HL-60/S4 (cell line): ENCODE measurements around the gene FAM227B.
"Not testable (repeated sequence)": the region's sequence is repeated elsewhere in the genome, so short reads cannot be mapped to it uniquely, and the experiment has no call there.

Experiments
- in situ Hi-C: fragments of 300-500 bp; cut with MboI; formaldehyde crosslinking; loops from 2 replicates; pipeline ENCODE4 v1.14.3; 2022; ENCODE audit warnings: low sequenced_read_pairs

FAM227B gene

GRCh38 chr15:49501586-49501985 is 119.0 kb downstream of the FAM227B start:
- in situ Hi-C loops, result no loop called here

DNA sequence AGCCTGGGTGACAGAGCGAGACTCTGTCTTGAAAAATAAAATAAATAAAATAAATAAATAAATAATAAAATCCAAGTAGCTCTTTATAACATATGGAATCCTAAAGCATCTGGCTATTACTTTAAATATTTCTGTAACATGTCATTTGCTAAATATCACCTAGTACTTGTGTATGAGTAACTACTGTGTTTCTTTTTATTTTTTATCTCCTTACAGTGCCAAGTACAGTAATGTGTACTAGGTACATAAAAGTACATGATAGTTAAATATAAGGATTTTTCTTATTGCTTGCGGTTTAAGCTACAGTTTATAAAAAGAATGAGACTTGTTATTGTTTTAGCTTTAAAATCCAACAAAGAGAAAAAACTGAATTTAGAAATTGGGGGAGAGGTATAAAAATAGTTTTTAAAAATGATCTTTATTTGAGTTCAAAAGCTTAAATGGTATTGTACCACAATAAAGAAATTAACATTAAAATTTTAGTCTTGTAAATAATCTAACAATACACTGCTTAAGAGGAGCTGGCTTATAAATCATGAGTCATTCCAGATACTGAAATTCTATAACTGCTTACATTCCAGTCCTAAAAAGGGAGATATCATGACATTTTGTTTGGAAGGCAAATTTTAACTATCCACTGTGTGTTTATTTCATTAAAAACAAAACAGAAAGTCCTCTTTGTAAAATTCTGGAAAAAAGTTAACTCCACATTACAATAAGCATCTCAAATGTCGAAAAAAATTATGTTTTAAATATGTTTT is 124.4 kb downstream of the FAM227B start:
- in situ Hi-C loops, result no loop called here

DNA sequence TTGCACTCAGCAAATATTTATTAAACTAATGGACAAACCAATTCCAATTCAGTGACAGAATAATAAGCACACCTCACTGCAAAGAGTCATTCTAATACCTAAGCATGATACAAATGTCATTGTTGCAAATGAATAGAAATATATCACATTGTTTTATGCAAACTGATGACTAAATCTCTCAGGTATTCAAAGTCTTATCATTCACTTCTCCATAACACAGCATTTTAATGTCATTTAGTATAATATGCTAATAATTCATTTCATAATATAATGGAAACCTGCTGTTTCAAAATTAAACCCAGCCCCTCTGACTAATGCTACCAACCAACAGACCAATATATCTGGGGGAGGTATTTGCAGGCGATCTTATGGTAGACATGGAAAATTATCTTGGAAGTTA is 125.8 kb downstream of the FAM227B start:
- in situ Hi-C loops, result no loop called here

DNA sequence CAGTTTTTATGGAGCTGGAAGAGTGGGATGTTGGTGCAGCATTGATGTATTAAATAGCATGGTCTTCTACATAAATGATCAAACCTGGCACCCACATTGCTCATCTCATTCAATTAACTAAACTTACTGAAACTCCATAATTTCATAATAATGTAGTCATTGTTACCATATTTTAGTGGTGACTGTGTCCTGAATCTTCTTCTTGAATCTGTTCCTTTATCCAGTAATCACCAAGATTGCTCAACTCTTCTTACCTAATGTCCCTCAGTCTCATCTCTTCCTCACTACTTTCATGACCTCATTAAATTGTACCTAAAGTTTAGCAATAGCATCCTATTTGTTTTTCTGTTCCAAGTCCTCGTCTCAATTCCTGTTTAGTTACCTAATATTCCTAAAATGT is 127.8 kb downstream of the FAM227B start:
- in situ Hi-C loops, result no loop called here

GRCh38 chr15:49492151-49492550 is 128.5 kb downstream of the FAM227B start:
- in situ Hi-C loops, result no loop called here

- in situ Hi-C loops, result no loop called here
These were observed 129.7 kb downstream of the FAM227B start for GRCh38 chr15:49490966-49491365.

GRCh38 chr15:49485401-49485800 is 135.2 kb downstream of the FAM227B start:
- in situ Hi-C loops, result not testable (repeated sequence)

- in situ Hi-C loops, result not testable (repeated sequence)
These were observed 141.6 kb downstream of the FAM227B start for GRCh38 chr15:49478982-49479381.

DNA sequence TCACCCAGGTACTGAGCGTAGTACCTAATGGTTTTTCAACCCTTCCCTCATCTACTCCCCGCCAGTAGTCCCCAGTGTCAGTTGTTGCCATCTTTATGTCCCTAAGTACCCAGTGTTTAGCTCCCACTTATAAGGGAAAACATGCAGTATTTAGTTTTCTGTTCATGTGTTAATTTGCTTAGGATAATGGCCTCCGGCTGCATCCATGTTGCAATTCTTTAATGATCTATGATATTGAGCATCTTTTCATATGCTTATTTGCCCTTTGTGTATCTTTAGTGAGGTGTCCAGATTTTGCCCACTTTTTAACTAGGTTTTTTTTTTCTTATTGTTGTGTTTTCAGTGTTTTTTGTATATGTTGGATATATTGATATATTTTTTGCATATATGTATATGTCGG is 142.6 kb downstream of the FAM227B start:
- in situ Hi-C loops, result not testable (repeated sequence)

- in situ Hi-C loops, result no loop called here
These were observed 147.6 kb downstream of the FAM227B start for GRCh38 chr15:49473031-49473430.

- in situ Hi-C loops, result no loop called here
These were observed 148.3 kb downstream of the FAM227B start for GRCh38 chr15:49472338-49472737.

- in situ Hi-C loops, result no loop called here
These were observed 148.9 kb downstream of the FAM227B start for GRCh38 chr15:49471733-49472132.

- in situ Hi-C loops, result not testable (repeated sequence)
These were observed 149.4 kb downstream of the FAM227B start for GRCh38 chr15:49471248-49471647.

DNA sequence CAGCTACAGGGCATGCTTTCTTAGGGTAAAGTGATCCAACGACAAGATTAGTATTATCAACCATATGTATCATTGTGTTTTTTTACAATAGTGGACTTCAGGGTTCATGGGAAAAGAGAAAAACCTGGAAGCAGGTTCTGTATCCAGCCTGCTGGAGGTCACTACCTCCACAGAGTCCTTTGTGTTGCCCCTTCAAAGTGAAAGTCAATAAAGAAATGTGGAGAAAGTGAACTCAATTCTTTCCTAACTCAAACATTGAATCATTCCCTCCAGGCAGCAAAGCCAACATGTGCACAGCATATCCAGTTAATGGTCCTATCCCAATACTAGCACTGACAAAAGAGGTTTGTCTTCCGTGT is 152.2 kb downstream of the FAM227B start:
- in situ Hi-C loops, result no loop called here

DNA sequence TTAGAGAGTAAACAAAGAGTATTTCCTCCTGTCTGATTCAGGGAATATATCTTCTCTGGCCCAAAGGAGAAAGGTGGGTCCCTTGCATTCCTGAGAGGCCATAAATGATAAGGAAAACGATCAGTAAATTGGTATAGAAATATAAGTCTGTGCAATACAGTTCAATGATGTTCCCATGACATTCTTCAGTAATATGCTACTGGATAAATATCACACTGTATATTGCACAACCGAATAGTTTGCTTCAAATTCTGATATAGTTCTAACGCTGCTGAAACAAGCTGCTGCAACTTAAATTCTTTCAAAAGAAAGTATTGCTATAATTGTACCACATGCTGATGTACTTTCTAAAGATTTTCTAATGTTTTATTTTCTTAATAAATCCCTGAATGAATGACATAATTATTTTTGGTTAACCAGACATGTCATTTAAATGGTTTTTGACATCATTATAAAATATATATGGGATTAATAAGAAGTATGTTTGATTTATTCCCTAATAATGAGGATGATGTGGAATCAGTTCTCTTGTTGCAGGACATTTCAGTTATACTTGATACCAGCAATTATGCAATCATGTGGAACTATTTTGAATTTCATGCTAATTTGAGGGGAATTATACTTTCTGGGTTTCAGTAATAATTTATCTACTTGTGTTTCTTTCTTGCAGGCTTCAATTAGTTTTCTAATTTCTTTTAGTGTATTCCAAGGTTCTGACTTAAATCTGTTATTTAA is 152.7 kb downstream of the FAM227B start:
- in situ Hi-C loops, result no loop called here

- in situ Hi-C loops, result no loop called here
These were observed 154.5 kb downstream of the FAM227B start for GRCh38 chr15:49466119-49466518.

DNA sequence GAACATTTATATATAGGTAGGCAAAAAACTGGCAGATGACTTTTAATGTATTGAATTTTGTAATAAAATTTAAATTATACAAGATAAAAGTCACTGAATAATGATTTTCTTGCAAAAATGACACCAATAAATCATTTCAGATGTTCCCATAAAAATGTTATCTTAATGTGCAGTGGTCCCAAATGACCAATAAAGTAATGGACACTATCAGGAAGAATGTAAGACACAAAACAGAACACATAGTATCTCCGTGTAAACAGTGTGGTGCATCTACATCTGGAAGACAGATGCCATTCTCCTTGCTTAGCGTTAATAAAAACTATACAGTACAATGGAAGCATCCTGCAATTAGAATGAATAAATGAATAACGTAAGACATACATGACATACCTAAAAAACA is 156.1 kb downstream of the FAM227B start:
- in situ Hi-C loops, result no loop called here

DNA sequence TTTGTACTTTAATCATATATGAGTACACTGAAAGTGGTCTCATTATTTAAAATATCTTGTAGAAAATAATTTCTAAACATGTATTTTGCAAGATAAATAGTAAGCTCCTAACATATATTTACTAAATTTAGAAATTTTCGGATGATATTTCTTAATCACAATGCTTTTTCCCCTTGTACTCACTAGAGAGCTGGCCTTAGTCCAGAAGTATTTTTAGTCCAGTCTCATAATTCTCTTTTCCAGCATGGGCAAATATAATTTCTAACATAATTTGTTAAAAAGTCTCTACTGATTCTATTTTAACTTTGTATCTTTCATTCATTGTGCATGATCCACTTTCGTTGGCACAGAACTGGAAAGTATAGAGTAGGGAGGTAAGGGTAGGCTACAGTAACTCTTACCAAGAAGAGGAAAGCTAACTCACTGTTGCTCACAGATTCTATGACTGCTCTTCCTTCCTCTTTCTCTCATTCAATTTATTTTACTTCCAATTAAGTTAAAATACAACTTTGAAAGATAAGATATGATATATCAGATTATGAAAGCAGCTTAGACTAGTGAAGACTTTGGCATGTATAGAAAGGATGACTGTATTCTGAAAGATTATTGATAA is 158.3 kb downstream of the FAM227B start:
- in situ Hi-C loops, result no loop called here

- in situ Hi-C loops, result no loop called here
These were observed 160.1 kb downstream of the FAM227B start for GRCh38 chr15:49460411-49460941.

- in situ Hi-C loops, result no loop called here
These were observed 162.5 kb downstream of the FAM227B start for GRCh38 chr15:49458145-49458544.

- in situ Hi-C loops, result no loop called here
These were observed 164.5 kb downstream of the FAM227B start for GRCh38 chr15:49456166-49456565.

- in situ Hi-C loops, result no loop called here
These were observed 168.0 kb downstream of the FAM227B start for GRCh38 chr15:49452595-49452994.
